Measurements from ENCODE around the gene STAC.
"Not testable (repeated sequence)": the region's sequence is repeated elsewhere in the genome, so short reads cannot be mapped to it uniquely, and the experiment has no call there.

The STAC gene

DNA sequence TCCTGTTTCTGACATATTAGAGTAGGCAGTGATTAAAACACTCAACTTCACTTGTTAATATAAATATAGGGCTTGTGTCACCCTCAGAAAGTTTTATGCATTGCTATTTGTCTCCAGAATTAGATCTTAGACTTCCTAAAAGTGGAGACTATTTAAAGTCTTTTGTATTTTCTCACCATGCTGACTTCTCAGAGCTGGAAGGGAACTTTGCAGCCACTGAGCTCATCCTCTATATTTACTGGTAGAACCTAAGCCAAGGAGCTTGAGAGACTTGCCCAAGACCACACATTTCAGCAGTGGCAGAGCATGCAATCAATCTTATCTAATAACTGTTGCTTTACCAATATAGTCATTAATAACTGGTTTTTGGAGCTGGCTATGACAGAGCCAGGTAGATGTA lies 53.2 kb downstream of the STAC start:
- TF ChIP-seq ZFX (IDR thresholded peaks at IDR 0.05) = no peak
- TF ChIP-seq, protein P1, sequence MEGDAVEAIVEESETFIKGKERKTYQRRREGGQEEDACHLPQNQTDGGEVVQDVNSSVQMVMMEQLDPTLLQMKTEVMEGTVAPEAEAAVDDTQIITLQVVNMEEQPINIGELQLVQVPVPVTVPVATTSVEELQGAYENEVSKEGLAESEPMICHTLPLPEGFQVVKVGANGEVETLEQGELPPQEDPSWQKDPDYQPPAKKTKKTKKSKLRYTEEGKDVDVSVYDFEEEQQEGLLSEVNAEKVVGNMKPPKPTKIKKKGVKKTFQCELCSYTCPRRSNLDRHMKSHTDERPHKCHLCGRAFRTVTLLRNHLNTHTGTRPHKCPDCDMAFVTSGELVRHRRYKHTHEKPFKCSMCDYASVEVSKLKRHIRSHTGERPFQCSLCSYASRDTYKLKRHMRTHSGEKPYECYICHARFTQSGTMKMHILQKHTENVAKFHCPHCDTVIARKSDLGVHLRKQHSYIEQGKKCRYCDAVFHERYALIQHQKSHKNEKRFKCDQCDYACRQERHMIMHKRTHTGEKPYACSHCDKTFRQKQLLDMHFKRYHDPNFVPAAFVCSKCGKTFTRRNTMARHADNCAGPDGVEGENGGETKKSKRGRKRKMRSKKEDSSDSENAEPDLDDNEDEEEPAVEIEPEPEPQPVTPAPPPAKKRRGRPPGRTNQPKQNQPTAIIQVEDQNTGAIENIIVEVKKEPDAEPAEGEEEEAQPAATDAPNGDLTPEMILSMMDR (conservative IDR thresholded peaks at IDR 0.05) = no peak
- H3K27ac ChIP-seq = no peak overlapping the region

DNA sequence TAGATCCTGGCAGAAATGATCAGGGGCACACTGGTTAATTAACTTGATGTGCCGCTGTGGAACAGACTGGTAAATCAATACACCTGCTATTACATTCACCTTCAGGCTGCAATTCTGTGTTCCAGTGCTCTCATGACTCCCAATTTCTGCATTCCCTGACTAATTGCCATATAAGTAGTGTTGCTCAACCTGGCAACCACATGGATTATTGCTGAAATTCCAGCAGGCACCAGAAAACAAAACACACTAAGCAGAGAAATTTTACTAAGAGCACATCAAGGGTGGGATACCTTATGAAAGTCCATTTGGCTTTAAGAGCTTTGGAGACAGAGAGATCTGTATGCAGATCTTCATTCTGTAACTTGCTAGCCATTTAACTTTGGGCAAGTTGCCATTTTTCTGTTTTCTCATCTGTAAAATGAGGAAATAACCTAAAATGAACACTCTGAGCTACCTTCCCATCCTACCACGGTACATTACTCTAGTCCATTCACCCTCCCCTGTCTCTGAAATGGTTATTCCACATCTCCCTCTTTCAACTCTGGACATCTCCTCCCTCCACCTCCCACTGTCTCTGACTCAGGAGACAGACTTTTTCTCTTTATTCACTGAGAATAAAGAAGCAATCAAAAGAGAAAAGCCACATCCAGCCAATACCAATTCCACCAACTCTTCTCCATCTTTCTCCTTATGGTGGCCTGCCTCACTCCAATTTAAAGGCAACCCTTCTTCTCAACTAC lies 54.6 kb downstream of the STAC start:
- H3K27ac ChIP-seq = no peak overlapping the region
- TF ChIP-seq ZFX (IDR thresholded peaks at IDR 0.05) = no peak
- TF ChIP-seq, protein P1 (conservative IDR thresholded peaks at IDR 0.05) = no peak

DNA sequence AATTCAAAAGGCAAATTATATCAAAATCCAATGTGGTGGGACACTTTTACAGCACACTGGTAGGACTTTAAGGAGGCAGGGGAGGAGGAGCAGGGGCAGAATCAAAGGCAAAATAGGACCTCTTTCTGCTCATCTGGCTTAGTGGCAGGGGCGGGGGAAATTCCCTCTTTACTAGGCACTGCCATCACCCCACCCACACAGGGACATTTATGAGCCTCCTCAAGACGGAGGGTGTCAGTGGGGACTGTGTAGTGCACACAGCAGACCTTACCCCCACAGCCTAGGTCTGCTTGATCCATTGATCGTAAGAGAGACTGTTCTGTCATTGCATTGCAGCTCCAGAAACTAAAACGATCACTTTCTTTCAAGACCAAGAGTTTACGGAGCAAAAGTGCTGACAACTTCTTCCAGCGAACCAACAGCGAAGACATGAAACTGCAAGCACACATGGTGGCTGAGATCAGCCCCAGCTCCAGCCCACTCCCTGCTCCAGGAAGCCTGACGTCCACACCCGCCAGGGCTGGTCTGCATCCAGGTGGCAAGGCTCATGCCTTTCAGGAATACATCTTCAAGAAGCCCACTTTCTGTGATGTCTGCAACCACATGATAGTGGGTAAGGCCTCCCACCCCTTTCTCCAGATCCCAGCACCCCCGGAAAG lies 62.9 kb downstream of the STAC start:
- no peak for TF ChIP-seq ZFX (IDR thresholded peaks at IDR 0.05)
- TF ChIP-seq, protein P1 (conservative IDR thresholded peaks at IDR 0.05) = no peak
- H3K27ac ChIP-seq = no peak overlapping the region

DNA sequence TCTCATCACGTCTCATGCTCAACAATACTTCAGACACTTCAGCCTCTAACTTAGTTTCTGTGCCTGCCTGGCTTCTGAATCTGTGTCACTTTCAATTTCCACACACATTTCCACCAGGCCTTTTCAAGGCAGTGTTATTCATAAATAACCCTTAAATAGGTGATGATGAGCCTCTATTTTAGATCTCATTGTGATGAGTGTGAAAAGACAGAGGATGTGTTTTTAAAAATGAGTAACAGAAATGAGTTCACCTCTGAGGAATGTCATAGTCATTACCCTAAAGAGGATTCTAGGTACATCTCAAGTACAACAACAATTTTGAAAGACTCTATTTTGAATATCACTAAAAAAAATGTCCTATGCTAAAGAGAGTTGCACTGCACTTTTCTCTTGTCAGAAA lies 64.6 kb downstream of the STAC start:
- no peak overlapping the region for H3K27ac ChIP-seq
- TF ChIP-seq ZFX (IDR thresholded peaks at IDR 0.05) = no peak
- TF ChIP-seq, protein P1 (conservative IDR thresholded peaks at IDR 0.05) = no peak

DNA sequence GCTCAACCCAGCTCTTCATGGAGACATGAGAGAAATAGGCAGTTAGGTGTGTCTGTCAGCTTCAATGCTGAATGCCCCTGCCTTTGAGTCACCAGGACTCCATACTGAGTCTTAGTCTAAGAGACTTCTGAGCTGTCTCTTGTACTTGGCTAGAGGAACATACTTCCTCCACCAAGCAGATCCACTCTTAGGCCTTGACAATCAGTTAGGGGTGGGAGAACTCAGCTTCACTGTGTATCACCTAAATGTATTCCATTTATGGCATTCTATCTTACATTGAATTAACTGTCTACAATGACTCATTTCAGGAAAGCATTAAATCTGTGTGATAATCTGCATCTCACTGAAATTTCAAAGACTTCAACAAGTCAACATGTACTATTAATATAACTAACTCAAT lies 66.0 kb downstream of the STAC start:
- no peak overlapping the region for H3K27ac ChIP-seq
- no peak for TF ChIP-seq ZFX (IDR thresholded peaks at IDR 0.05)
- TF ChIP-seq, protein P1 (conservative IDR thresholded peaks at IDR 0.05) = no peak

DNA sequence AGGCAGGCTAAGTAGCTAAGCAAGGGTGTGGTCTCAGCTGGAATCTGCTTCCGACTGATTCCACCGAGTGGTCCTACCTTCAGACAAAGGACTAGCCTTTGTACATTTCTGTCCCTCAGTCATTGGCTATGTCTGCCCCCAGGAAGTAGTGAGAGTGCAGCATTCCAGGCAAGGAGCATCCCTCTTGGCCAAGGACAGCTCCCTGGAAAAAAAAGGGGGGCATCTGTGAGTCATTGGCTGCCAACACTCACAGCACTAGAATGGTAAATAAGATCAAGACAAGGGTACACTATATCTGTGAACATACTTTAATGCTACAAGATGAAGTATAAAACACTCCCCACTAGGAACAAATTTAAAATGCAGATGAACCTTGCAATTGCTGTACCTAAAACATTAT lies 66.8 kb downstream of the STAC start:
- no peak for TF ChIP-seq ZFX (IDR thresholded peaks at IDR 0.05)
- TF ChIP-seq, protein P1 (conservative IDR thresholded peaks at IDR 0.05) = no peak
- no peak overlapping the region for H3K27ac ChIP-seq

DNA sequence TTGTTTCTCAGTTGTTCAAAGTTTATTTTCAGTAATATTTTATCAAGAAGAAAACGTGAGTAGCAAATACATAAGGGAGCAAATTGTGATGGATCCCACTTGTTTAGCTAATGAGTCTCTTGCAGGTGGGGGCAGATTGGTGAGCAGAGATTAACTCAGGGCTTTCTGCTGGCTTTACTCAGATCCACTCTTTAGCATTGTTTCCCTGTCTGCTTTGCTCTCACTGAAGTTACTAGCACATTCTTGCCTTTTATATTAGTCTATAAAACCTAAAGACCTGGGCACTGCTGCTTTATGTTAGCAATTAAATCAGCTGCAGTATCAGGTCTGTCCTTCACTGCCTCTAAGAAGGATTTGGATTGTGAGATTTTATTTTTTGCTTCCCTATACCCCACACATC lies 71.5 kb downstream of the STAC start:
- H3K27ac ChIP-seq = no peak overlapping the region

DNA sequence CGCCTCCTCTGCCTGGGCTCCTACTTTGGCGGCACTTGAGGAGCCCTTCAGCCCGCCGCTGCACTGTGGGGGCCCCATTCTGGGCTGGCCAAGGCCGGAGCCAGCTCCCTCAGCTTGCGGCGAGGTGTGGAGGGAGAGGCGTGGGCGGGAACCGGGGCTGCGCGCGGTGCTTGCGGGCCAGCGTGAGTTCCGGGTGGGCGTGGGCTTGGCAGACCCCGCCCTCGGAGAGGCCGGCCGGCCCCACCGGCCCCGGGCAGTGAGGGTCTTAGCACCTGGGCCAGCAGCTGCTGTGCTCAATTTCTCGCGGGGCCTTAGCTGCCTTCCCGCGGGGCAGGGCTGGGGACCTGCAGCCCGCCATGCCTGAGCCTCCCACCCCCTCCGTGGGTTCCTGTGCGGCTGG lies 72.9 kb downstream of the STAC start:
- not testable (repeated sequence) for H3K27ac ChIP-seq

More for the DNA sequence above, 71.5 kb downstream of the STAC start:
- no peak for TF ChIP-seq ZFX (IDR thresholded peaks at IDR 0.05)
- TF ChIP-seq, protein P1 (conservative IDR thresholded peaks at IDR 0.05) = no peak

DNA sequence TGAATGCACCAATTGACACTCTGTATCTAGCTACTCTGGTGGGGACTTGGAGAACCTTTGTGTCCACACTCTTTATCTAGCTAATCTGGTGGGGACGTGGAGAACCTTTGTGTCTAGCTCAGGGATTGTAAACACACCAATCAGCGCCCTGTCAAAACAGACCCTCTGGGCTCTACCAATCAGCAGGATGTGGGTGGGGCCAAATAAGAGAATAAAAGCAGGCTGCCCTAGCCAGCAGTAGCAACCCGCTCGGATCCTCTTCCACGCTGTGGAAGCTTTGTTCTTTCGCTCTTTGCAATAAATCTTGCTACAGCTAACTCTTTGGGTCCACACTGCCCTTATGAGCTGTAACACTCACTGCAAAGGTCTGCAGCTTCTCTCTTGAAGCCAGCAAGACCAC lies 73.6 kb downstream of the STAC start:
- H3K27ac ChIP-seq = not testable (repeated sequence)
